AG10803 (cell line): Measurements from ENCODE around the gene POLH.
A peak's percentile ranks its signal among the peaks of the same experiment; 100 is the strongest.
"Not testable (repeated sequence)": the region's sequence is repeated elsewhere in the genome, so short reads cannot be mapped to it uniquely, and the experiment has no call there.

Source experiments
- DNase-seq: peaks from one replicate; pipeline ENCODE4 v3.0.0; 2010; ENCODE audit warnings: low read depth
- H3K4me3 ChIP-seq: 2 replicates; pipeline ENCODE4 v1.5.1; 2011; ENCODE audit warnings: mild to moderate bottlenecking, low read length, control low read depth
- CTCF ChIP-seq: conservative IDR thresholded peaks from 2 replicates; pipeline ENCODE4 v1.5.1; 2011; ENCODE audit warnings: mild to moderate bottlenecking, low read length, control low read depth, inconsistent platforms

Gene POLH

DNA sequence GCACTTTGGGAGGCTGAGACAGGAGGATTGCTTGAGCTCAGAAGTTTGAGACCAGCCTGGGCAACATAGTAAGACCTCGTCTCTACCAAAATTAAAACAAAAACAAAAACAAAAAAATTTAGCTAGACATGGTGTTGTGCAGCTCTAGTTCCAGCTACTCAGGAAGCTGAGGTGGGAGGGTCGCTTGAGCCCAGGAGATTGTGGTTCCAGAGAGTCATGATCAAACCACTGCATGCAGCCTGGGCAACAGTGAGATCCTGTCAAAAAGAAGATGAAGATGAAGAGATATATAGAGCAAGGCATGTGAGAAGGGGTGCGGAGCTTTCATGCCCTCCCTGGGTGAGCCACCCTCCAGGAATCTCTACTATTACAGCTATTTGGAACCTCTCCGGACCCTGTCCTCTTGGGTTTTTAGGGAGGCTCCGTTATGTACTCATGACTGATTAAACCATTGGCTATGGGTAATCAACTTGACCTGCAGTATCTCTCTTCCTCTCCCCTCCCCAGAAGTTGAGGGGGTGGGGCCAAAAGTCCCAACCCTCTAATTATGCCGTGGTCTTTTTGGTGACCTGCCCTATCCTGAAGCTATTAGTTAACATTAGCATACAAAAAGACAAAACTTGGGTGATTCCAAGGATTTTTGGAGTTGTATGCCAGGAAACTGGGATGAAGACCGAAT, 9.0 kb downstream of the POLH start:
- no peak for TF ChIP-seq CTCF
- no peak overlapping the region for H3K4me3 ChIP-seq
- peak; percentile 69 for DNase-seq

DNA sequence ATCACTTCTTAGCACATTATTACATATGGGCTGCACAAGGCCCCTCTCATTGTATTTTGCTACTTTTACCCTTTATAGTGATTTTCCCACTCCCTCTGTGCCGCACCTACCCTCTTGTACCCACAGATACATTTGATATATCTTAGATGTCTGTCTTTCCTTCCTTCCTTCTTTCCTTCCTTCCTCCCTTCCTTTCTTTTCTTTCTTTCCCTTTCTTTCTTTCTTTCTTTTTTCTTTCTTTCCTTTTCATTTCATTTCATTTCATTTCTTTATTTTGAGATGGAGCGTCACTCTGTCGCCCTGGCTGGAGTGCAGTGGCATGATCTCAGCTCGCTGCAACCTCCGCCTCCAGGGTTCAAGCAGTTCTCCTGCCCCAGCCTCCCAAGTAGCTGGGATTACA, 12.2 kb downstream of the POLH start:
- TF ChIP-seq CTCF, result no peak
- H3K4me3 ChIP-seq, result no peak overlapping the region
- DNase-seq, result no peak

DNA sequence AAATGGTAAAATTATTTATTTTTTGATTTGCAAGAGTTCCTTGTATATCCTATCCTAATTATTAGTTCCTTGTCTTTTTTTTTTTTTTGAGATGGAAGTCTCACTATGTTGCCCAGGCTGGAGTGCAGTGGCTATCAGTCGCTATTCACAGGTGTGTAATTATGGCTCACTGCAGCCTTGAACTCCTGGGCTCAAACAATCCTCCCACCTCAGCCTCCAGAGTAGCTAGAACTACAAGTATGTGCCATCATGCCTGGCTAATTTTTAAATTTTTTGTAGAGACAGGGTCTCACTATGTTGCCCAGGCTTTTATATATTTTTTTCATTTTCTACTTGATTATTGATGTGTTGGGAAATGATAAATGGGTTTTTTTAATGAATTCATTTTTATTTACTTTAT, 13.6 kb downstream of the POLH start:
- not testable (repeated sequence) for DNase-seq, H3K4me3 ChIP-seq

- no peak overlapping the region for H3K4me3 ChIP-seq
- no peak for TF ChIP-seq CTCF
- no peak for DNase-seq
Measured at GRCh38 chr6:43593938-43594337, 18.0 kb downstream of the POLH start.

- no peak for DNase-seq
- no peak for TF ChIP-seq CTCF
- no peak overlapping the region for H3K4me3 ChIP-seq
Measured at GRCh38 chr6:43600595-43600994, 24.6 kb downstream of the POLH start.

DNA sequence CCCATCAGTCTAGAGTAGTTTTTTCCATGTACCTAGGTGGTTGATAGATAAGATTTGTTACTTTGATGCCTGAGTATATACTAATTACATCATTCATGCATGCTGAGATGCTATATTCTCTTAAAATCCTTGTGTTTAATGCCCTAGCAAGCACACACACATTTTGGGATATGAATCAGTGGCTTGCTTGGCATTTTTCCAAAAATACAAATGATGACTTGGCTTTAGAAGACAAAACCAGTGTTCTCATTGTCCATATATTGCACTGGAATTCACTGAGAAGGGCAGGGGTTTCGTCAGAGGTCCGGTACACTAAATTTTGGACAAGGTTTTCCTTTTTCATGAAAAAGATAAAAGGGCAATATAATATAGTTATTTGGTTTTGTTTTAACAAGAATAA, 28.2 kb downstream of the POLH start:
- peak; percentile 65 for DNase-seq
- no peak for TF ChIP-seq CTCF
- no peak overlapping the region for H3K4me3 ChIP-seq

DNA sequence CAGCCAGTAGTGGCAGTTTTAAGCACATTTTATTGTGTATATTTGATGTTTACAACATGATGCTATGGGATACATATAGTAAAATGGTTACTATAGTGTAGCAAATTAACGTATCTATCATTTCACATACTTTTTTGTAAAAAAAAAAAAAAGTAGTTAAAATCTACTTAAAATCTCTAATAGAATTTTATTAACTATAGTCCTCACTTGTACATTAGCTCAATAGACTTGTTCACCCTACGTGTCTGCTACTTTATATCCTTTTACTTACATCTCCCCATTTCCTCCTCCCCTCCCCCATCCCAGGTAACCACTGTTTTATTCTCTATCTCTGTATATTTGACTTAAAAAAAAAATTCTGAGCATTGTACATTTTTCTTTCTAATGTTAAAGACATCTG, 30.0 kb downstream of the POLH start:
- no peak for DNase-seq
- TF ChIP-seq CTCF, result no peak
- no peak overlapping the region for H3K4me3 ChIP-seq
